ENCODE results near the gene C2orf69.

GRCh38 chr2:199907008-199907714, 3.9 kb upstream of the C2orf69 start:
- TF ChIP-seq CTCF (IDR thresholded peaks at IDR 0.05) = no peak
- TF ChIP-seq POLR2A (IDR thresholded peaks at IDR 0.05) = no peak
- no peak for TF ChIP-seq EP300 (IDR thresholded peaks at IDR 0.05)

Data from ovary (tissue), 3 donors.